ENCODE results near the gene GARIN5B. TPM values are rescaled to one million over a fixed set of nuclear protein-coding genes. Genes with fewer than 3 reads are reported as not detected.

Gene GARIN5B
- total and polyA plus RNA-seq, 2 of the 8 experiments (the other 6 are each of a cell fraction or from before 2014, with no cell fraction given) = 0.03 TPM; not detected in 1

DNA sequence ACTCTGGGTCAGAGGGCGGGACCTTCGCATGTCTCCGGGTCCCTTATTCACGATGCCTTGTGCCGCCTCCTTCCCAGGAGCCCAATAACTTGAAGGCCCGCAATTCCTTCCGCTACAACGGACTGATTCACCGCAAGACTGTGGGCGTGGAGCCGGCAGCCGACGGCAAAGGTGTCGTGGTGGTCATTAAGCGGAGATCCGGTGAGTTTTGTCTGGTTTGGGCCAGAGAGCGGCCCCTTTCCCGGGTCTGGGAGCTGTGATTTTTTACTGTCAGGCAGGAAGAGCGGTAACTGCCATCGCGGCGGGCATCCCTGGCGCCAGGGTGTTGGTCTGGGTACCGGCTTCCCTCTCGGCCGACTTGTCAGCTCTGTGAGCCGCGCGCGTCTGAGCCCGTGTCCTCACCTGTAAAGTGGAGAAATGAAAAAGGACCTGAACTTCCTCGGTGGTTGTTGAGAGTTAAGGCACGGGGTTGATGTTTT lies 23.5 kb upstream of the GARIN5B start:
- Histone ChIP-seq H3K4ac (replicated peaks; ENCODE audit: insufficient read length, low read depth, low read length) (no peak overlapping the region), H3K9me3 (ENCODE audit: insufficient read depth in 2 of 2, low read depth in 1 of 2, low read length in 1 of 2) (no peaks in the 10 kb centered on the region), H3K27ac (ENCODE audit: low read depth, low read length) (no peak overlapping the region), H3K79me2 (ENCODE audit: control insufficient read depth in 1 of 2, insufficient read depth in 2 of 2, low read length in 2 of 2) (peaks cover 17 to 27% of the 10 kb centered on the region in 2 experiments; a peak in 3 of 4 replicates), H3K4me3 (ENCODE audit: extremely low read depth in 1 of 4, insufficient read depth in 2 of 4, low read depth in 3 of 4, low read length in 4 of 4) (peak overlapping the region; percentile 89 to 97 (median 94)), H2AK5ac (ENCODE audit: low read depth, low read length) (no peak overlapping the region), H3K9ac (replicated peaks in 1 of 4; ENCODE audit: extremely low read depth in 1 of 4, low read depth in 3 of 4, low read length in 3 of 4) (peak overlapping the region; percentile 65 to 92 (median 77)), H3K23ac (ENCODE audit: insufficient read length) (no peak overlapping the region), H4K8ac (ENCODE audit: extremely low read depth, insufficient read depth, low read length) (no peak overlapping the region), H3K14ac (ENCODE audit: insufficient read length) (no peak overlapping the region), H3K79me1 (ENCODE audit: low read depth, low read length) (peaks cover 33% of the 10 kb centered on the region), H2BK20ac (ENCODE audit: low read length) (no peak overlapping the region), H4K91ac (replicated peaks; ENCODE audit: insufficient read length, low read length) (peak overlapping the region; percentile 25), H4K20me1 (replicated peaks in 1 of 2; ENCODE audit: control insufficient read depth in 1 of 2, insufficient read depth in 2 of 2, low read length in 2 of 2) (peaks cover 25 to 50% of the 10 kb centered on the region in 2 experiments), H2BK5ac (ENCODE audit: low read depth, low read length) (peak overlapping the region; percentile 85), H3K23me2 (ENCODE audit: low read depth, low read length) (peaks cover 30% of the 10 kb centered on the region), H2BK15ac (ENCODE audit: low read length) (no peak overlapping the region), H3K4me1 (replicated peaks in 1 of 4; ENCODE audit: control insufficient read depth in 3 of 4, insufficient read depth in 4 of 4, low read length in 3 of 4) (peaks cover 0 to 50% (median 40%) of the 10 kb centered on the region in 4 experiments; a peak in 6 of 7 replicates), H4K5ac (ENCODE audit: insufficient read length, low read depth, low read length) (peak overlapping the region; percentile 37), H2BK120ac (replicated peaks; ENCODE audit: low read depth, low read length) (no peak overlapping the region), H3K27me3 (replicated peaks in 1 of 4; ENCODE audit: control insufficient read depth in 3 of 4, extremely low read depth in 1 of 4, insufficient read depth in 3 of 4, low read length in 3 of 4) (peaks cover 0 to 6% (median 3%) of the 10 kb centered on the region in 4 experiments; a peak in 3 of 7 replicates), H2BK12ac (ENCODE audit: low read depth, low read length) (no peak overlapping the region), H2AFZ (ENCODE audit: low read length) (no peak overlapping the region), H3K56ac (replicated peaks; ENCODE audit: insufficient read length, low read depth, low read length) (peak overlapping the region; percentile 35), H3K4me2 (ENCODE audit: insufficient read depth in 1 of 2, low read depth in 2 of 2, low read length in 2 of 2) (peak overlapping the region; percentile 87 to 95), H3K18ac (ENCODE audit: extremely low read depth, low read length) (no peak overlapping the region), H3K36me3 (ENCODE audit: control insufficient read depth in 2 of 4, insufficient read depth in 4 of 4, low read length in 3 of 4) (peaks cover 23 to 35% (median 26%) of the 10 kb centered on the region in 4 experiments)
- TF ChIP-seq SP1 (IDR thresholded peaks at IDR 0.05; ENCODE audit: low read depth, low read length) (no peak), TAF7 (optimal IDR thresholded peaks at IDR 0.05; ENCODE audit: borderline replicate concordance, low read depth, low read length) (no peak), SIN3A (conservative IDR thresholded peaks at IDR 0.05 in 1 of 2, IDR thresholded peaks at IDR 0.05 in 1 of 2; ENCODE audit: low read depth in 1 of 2, low read length in 2 of 2) (0 out of 4 replicates have a peak, but pooled peaks of 1 of the 2 experiments have one; percentile 37), ATF3 (IDR thresholded peaks at IDR 0.05; ENCODE audit: insufficient read depth, low read depth, low read length) (no peak), BRCA1 (IDR thresholded peaks at IDR 0.05; ENCODE audit: low read depth, low read length) (no peak), SP2 (IDR thresholded peaks at IDR 0.05; ENCODE audit: low read length) (no peak)
- FAIRE-seq = no peak
- ChIA-PET CTCF (ENCODE audit: partially characterized antibody) (interaction anchor here (0.9 to 6.1 kb wide), 4 partner anchors 16 to 84 kb away, joined by 3 to 39 read pairs (median 8); no protein-coding TSS in a partner anchor), POLR2A (ENCODE audit: partially characterized antibody) (interaction anchor here (0.7 to 26.7 kb wide), 18 partner anchors 10 to 268 kb away, joined by 3 to 874 read pairs (median 4); partner anchors contain the start of genes HSPBP1, IL11, KMT5C and TMEM190)
- WGBS, 2 experiments (ENCODE audit: extremely low coverage in 1 of 2, insufficient coverage in 1 of 2, insufficient read length in 1 of 2, insufficient replicate concordance in 2 of 2, low coverage in 1 of 2, low lambda C conversion rate in 2 of 2, missing lambda C conversion rate in 1 of 2) = 12% methylated on average over 33 of the region's 33 CpGs; no CpG with 5 or more reads in 1 of the 2 experiments
- no peak for DNase-seq (ENCODE audit: low read depth in 1 of 2, low spot score in 2 of 2)

Measured in H1 (cell line).